GM12873 (cell line): ENCODE data around the gene CMIP.

Source experiments
- TF ChIP-seq, protein P1 (sequence below): IDR thresholded peaks from 2 replicates; pipeline ENCODE4 v1.5.1; 2012; ENCODE audit warnings: low read depth, mild to moderate bottlenecking, moderate library complexity, low read length, control low read depth; ENCODE audit not compliant: insufficient read depth; ENCODE audit errors: missing control alignments

Gene CMIP

DNA sequence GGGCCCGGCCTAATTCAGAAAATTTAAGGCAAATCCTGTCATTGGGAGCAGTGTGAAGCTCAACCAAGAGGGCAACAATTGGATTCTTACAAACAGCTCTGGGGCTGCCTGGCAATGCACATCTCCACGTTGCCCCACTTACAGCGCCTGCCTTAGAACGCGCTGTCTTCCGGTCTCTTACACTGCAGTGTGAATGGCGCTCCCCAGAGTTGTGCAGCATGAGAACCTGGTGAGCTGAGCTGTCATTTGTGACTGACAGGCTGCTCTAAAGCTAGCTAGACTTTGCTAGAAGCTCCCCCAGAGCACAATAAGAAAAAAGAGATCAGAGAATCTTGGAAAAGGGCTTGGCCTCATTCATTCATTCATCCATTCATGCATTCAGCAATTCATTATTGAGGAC is 270.0 kb downstream of the CMIP start:
- TF ChIP-seq, protein P1, sequence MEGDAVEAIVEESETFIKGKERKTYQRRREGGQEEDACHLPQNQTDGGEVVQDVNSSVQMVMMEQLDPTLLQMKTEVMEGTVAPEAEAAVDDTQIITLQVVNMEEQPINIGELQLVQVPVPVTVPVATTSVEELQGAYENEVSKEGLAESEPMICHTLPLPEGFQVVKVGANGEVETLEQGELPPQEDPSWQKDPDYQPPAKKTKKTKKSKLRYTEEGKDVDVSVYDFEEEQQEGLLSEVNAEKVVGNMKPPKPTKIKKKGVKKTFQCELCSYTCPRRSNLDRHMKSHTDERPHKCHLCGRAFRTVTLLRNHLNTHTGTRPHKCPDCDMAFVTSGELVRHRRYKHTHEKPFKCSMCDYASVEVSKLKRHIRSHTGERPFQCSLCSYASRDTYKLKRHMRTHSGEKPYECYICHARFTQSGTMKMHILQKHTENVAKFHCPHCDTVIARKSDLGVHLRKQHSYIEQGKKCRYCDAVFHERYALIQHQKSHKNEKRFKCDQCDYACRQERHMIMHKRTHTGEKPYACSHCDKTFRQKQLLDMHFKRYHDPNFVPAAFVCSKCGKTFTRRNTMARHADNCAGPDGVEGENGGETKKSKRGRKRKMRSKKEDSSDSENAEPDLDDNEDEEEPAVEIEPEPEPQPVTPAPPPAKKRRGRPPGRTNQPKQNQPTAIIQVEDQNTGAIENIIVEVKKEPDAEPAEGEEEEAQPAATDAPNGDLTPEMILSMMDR: no peak

DNA sequence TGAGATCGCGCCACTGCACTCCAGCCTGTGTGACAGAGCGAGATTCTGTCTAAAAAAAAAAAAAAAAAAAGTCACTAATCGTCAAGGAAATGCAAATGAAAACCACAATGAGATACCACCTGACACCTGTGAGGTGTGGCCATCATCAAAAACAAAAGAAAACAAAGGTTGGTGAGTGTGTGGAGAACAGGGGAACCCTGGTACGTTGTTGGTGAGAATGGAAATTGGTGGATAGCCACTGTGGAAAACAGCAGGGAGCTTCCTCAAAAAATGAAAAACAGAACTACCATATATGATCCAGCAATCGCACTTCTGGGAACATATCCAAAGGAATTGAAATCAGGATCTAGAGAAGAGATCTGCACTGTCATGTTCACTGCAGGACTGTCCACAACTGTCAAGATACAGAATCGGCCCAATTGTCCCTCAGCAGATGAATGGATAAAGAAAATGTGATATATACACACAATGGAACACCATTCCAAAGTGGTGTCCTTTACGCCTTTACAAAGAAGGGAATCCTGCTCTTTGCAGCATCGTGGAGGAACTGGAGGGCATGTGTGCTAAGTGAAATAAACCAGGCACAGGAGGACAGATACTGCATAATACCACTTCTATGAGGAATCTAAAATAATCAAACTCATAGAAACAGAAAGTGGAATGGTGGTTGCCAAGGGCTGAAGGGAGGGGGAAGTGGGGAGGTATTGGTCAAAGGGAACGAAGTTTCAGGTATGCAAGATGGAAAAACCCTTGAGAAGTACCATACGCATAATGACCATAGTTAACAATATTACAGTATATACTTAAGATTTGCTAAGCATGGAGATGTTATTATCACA is 271.0 kb downstream of the CMIP start:
- TF ChIP-seq, protein P1: no peak

DNA sequence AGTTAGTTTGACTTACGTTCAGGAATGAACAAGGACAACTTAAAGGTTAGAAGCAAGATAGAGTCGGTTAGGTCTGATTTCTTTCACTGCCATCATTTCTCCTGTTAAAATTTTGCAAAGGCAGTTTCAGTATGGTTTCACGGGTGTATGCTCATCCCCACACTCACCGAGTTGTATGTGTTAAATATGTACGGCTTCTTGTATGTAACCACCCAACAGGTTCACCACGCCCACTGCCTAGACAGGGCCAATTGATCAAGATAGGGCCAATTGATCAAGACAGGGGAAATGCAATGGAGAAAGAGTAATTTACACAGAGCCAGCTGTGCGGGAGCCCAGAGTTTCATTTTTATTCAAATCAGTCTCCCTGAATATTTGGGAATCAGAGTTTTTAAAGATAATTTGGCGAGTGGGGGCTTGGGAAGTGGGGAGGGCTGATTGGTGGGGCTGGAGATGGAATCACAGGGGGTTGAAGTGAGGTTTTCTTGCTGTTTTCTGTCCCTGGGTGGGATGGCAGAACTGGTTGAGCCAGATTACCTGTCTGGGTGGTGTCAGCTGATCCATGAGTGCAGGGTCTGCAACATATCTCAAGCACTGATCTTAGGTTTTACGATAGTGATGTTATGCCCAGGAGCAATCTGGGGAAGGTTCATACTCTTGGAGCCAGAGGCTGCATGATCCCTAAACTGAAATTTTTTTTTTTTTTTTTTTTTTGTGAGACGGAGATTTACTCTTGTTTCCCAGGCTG is 272.0 kb downstream of the CMIP start:
- TF ChIP-seq, protein P1: no peak

DNA sequence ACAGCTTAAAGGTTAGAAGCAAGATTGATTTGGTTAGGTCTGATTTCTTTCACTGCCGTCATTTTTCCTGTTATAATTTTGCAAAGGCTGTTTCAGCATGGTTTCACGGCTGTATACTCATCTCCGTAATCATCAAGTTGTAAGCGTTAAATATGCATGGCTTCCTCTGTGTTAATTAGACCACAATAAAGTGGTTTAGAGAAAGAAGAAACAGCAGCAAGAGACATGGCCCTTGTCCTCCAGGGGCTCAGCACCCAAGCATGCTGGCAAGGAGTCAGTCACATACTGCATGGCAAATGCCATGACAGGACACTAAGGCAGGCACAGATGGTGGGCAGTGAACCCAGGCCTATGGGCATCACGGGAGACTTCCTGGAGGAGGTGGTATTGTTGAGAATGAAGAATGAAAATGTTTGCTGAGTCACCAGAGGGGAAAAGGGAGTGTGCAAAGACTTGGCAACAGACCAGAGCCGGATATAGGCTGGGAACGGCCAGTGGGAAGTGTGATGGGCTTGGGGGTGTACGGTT is 273.1 kb downstream of the CMIP start:
- TF ChIP-seq, protein P1: no peak

DNA sequence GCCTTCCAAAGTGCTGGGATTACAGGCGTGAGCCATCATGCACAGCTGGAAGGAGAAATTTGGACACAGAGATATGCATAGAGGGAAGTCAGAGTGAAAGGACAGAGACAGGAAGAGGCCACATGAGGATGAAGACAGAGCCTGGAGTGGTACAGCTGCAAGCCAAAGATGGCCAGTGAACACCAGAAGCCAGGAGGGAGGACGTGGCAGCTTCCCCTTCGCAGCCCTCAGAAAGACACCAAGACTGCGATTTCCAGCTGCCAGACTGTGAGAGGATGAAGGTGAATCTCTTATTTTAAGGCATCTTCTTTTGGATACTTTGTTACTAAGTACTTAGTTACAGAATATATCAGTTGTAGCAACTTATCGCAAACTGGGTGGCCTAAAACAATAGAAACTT is 274.0 kb downstream of the CMIP start:
- TF ChIP-seq, protein P1: no peak

DNA sequence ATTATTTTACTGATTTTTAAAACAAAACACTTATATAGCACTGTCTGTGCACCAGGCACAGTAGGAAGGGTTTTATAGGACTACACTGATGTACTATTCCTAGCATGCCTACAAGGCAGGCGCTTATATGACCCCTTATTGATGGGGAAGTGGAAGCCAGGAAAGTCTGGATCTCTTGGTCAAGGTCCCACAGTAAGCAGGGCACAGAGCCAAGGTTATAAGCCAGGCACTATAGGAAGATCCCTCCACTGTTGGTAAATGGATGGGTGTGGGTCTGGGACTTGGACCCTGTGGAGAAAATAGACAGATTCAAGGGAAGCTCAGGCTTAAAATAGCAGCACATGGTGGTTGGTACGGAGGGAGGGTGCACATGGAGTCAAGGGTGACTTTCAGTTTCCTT is 275.4 kb downstream of the CMIP start:
- TF ChIP-seq, protein P1: no peak
